ENCODE results near the gene COQ9. TPM values are rescaled to one million over a fixed set of nuclear protein-coding genes. Genes with fewer than 3 reads are reported as not detected.

Gene COQ9
- total RNA-seq, 4 donors from 2014 or later = 30.6 to 60.5 (median 44.7) TPM

DNA sequence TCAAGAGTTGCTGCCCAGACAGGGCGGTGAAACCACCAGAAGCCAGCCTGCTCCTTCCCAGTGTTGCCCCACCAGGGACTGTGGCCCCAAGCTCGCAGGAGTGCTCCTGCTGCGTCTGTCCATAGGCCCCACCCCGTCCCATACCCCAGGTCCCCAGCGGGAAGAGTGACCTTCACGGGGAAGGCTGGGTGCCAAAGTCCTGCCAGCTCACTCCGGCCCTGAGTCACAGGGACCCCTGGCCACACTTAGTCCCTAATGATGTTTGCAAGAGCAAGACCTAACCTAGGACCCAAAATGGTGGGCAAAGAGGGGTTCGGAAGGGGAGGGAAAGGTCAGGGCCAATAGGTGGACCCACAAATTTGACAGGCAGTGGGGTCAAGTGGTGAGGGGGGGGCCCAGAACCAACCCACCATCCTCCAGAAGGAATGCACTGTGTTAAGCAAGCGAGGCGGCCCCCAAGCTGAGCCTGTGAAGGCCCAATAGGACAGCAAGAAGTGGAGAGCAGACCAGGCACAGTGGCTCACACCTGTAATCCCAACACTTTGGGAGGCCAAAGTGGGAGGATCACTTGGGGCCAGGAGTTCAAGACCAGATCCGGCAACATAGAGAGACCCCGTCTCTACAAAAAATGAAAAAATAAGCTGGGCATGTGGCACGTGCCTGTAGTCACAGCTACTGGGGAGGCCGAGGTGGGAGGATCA lies 35.7 kb downstream of the COQ9 start:
- DNase-seq (ENCODE audit: low spot score) (peak; percentile 18), ATAC-seq (ENCODE audit: low FRiP score) (no peak)
- TF ChIP-seq, protein P1, sequence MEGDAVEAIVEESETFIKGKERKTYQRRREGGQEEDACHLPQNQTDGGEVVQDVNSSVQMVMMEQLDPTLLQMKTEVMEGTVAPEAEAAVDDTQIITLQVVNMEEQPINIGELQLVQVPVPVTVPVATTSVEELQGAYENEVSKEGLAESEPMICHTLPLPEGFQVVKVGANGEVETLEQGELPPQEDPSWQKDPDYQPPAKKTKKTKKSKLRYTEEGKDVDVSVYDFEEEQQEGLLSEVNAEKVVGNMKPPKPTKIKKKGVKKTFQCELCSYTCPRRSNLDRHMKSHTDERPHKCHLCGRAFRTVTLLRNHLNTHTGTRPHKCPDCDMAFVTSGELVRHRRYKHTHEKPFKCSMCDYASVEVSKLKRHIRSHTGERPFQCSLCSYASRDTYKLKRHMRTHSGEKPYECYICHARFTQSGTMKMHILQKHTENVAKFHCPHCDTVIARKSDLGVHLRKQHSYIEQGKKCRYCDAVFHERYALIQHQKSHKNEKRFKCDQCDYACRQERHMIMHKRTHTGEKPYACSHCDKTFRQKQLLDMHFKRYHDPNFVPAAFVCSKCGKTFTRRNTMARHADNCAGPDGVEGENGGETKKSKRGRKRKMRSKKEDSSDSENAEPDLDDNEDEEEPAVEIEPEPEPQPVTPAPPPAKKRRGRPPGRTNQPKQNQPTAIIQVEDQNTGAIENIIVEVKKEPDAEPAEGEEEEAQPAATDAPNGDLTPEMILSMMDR (IDR thresholded peaks at IDR 0.05) = no peak

DNA sequence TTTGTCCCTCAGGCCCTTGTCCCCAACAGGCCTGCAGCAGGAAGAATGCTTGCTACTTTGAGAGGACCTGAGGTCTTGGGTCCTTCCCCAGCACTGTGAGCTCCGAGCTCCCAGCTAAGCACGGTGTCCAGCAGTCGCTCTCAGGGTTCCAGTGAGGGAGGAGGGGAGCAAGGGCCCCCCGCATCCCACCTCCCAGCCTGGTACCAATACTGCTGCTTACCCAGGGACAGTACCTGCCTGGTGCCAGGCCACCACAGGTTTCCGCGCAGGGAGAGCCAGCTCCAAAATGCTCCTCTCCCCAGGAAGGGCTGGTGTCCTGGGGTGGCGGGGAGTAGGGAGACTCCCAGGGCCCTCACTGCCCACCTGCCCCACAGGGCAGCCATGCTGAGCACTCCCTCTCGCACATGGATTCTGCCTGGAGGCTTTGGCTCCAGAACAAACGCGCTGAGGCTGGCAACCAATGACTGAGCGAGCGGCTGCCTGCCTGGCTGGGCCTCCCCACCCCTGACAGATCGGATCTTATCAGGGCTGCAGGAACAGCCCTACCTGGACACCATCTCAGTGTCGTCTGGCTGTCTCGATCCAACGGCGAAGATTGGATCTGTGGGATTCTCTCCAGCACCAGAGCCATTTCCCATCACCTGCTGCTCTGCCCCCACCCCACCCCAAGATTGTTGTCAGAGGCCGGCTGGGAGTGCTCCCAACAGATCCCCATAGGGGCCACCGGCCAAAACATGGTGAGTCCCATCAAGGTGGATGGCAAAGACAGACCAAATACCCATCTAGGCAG lies 36.6 kb downstream of the COQ9 start:
- TF ChIP-seq, protein P1 (IDR thresholded peaks at IDR 0.05) = no peak
- DNase-seq (ENCODE audit: low spot score) = no peak
- no peak for ATAC-seq (ENCODE audit: low FRiP score)

- TF ChIP-seq, protein P1 (IDR thresholded peaks at IDR 0.05) = no peak
- ATAC-seq (ENCODE audit: low FRiP score) = no peak
- DNase-seq (ENCODE audit: low spot score) = no peak
Observed at GRCh38 chr16:57484515-57485005, 37.3 kb downstream of the COQ9 start.

GRCh38 chr16:57485091-57485915 lies 38.0 kb downstream of the COQ9 start:
- DNase-seq (ENCODE audit: low spot score) (no peak), ATAC-seq (ENCODE audit: low FRiP score) (no peak)
- TF ChIP-seq, protein P1 (IDR thresholded peaks at IDR 0.05) = no peak

- no peak for DNase-seq (ENCODE audit: low spot score)
- ATAC-seq (ENCODE audit: low FRiP score) = peak; percentile 93
- TF ChIP-seq, protein P1 (IDR thresholded peaks at IDR 0.05) = no peak
Observed at GRCh38 chr16:57485916-57486857, 38.9 kb downstream of the COQ9 start, which contains the start of gene DOK4. DOK4 (minus strand) TSS chr16:57486493; CDS start chr16:57479507, 6,986 bp downstream.

Data from omental fat pad (tissue), 4 donors.